ENCODE data around the gene PRKCQ. TPM values are rescaled to one million over a fixed set of nuclear protein-coding genes. Genes with fewer than 3 reads are reported as not detected.

Gene PRKCQ
- total and polyA plus RNA-seq, 4 donors: 0.13 to 3.3 (median 0.45) TPM

- no peak overlapping the region for H3K27ac ChIP-seq (ENCODE audit: low read depth in 1 of 2, low read length in 2 of 2)
- H3K9ac ChIP-seq (ENCODE audit: low read depth in 1 of 2, low read length in 2 of 2): peak overlapping the region in 1 of 2 donors; percentile 20
- DNase-seq (ENCODE audit: low spot score): no peak
- TF ChIP-seq, protein P1, sequence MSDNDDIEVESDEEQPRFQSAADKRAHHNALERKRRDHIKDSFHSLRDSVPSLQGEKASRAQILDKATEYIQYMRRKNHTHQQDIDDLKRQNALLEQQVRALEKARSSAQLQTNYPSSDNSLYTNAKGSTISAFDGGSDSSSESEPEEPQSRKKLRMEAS (IDR thresholded peaks at IDR 0.05): no peak
- TF ChIP-seq, protein P2, sequence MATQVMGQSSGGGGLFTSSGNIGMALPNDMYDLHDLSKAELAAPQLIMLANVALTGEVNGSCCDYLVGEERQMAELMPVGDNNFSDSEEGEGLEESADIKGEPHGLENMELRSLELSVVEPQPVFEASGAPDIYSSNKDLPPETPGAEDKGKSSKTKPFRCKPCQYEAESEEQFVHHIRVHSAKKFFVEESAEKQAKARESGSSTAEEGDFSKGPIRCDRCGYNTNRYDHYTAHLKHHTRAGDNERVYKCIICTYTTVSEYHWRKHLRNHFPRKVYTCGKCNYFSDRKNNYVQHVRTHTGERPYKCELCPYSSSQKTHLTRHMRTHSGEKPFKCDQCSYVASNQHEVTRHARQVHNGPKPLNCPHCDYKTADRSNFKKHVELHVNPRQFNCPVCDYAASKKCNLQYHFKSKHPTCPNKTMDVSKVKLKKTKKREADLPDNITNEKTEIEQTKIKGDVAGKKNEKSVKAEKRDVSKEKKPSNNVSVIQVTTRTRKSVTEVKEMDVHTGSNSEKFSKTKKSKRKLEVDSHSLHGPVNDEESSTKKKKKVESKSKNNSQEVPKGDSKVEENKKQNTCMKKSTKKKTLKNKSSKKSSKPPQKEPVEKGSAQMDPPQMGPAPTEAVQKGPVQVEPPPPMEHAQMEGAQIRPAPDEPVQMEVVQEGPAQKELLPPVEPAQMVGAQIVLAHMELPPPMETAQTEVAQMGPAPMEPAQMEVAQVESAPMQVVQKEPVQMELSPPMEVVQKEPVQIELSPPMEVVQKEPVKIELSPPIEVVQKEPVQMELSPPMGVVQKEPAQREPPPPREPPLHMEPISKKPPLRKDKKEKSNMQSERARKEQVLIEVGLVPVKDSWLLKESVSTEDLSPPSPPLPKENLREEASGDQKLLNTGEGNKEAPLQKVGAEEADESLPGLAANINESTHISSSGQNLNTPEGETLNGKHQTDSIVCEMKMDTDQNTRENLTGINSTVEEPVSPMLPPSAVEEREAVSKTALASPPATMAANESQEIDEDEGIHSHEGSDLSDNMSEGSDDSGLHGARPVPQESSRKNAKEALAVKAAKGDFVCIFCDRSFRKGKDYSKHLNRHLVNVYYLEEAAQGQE (IDR thresholded peaks at IDR 0.05): no peak
- TF ChIP-seq HNF4A (conservative IDR thresholded peaks at IDR 0.05) (no peak), FOXA2 (IDR thresholded peaks at IDR 0.05) (no peak), ATF3 (IDR thresholded peaks at IDR 0.05) (no peak), RXRA (IDR thresholded peaks at IDR 0.05) (no peak), CTCF (IDR thresholded peaks at IDR 0.05; ENCODE audit: low read depth, low read length, missing input control) (no peak), TAF1 (conservative IDR thresholded peaks at IDR 0.05) (no peak), EGR1 (IDR thresholded peaks at IDR 0.05; ENCODE audit: low read depth in 2 of 2) (no peak), HNF4G (IDR thresholded peaks at IDR 0.05) (no peak)
- TF ChIP-seq, protein P3, sequence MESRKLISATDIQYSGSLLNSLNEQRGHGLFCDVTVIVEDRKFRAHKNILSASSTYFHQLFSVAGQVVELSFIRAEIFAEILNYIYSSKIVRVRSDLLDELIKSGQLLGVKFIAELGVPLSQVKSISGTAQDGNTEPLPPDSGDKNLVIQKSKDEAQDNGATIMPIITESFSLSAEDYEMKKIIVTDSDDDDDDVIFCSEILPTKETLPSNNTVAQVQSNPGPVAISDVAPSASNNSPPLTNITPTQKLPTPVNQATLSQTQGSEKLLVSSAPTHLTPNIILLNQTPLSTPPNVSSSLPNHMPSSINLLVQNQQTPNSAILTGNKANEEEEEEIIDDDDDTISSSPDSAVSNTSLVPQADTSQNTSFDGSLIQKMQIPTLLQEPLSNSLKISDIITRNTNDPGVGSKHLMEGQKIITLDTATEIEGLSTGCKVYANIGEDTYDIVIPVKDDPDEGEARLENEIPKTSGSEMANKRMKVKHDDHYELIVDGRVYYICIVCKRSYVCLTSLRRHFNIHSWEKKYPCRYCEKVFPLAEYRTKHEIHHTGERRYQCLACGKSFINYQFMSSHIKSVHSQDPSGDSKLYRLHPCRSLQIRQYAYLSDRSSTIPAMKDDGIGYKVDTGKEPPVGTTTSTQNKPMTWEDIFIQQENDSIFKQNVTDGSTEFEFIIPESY (IDR thresholded peaks at IDR 0.05): no peak
- peaks cover 0 to 5% (median 1%) of the 10 kb centered on the region in 4 donors for H3K27me3 ChIP-seq (ENCODE audit: control insufficient read depth in 4 of 4, insufficient read depth in 4 of 4, low read length in 3 of 4)
- 62% methylated on average over 8 of the region's 8 CpGs for WGBS
- H3K36me3 ChIP-seq (ENCODE audit: control insufficient read depth in 4 of 4, insufficient read depth in 3 of 4, low read depth in 1 of 4, low read length in 3 of 4): no peaks in the 10 kb centered on the region
- H3K9me3 ChIP-seq (ENCODE audit: control insufficient read depth in 4 of 4, low read length in 3 of 4): no peaks in the 10 kb centered on the region
- H3K4me3 ChIP-seq (ENCODE audit: low read depth in 1 of 3, low read length in 3 of 3): no peak overlapping the region
- H3K4me1 ChIP-seq (ENCODE audit: control insufficient read depth in 4 of 4, insufficient read depth in 4 of 4, low read length in 3 of 4): peaks cover 0 to 11% (median 6%) of the 10 kb centered on the region in 4 donors
These were observed 1.3 kb downstream of the PRKCQ start for GRCh38 chr10:6578795-6579182.

GRCh38 chr10:6578251-6578771 is 1.8 kb downstream of the PRKCQ start:
- no peak overlapping the region for H3K27ac ChIP-seq (ENCODE audit: low read depth in 1 of 2, low read length in 2 of 2)
- H3K9me3 ChIP-seq (ENCODE audit: control insufficient read depth in 4 of 4, low read length in 3 of 4): no peaks in the 10 kb centered on the region
- H3K27me3 ChIP-seq (ENCODE audit: control insufficient read depth in 4 of 4, insufficient read depth in 4 of 4, low read length in 3 of 4): peaks cover 0 to 5% (median 1%) of the 10 kb centered on the region in 4 donors
- H3K9ac ChIP-seq (ENCODE audit: low read depth in 1 of 2, low read length in 2 of 2): peak overlapping the region in 1 of 2 donors; percentile 20
- DNase-seq (ENCODE audit: low spot score): no peak
- H3K4me3 ChIP-seq (ENCODE audit: low read depth in 1 of 3, low read length in 3 of 3): no peak overlapping the region
- H3K4me1 ChIP-seq (ENCODE audit: control insufficient read depth in 4 of 4, insufficient read depth in 4 of 4, low read length in 3 of 4): peaks cover 0 to 11% (median 6%) of the 10 kb centered on the region in 4 donors
- no peaks in the 10 kb centered on the region for H3K36me3 ChIP-seq (ENCODE audit: control insufficient read depth in 4 of 4, insufficient read depth in 3 of 4, low read depth in 1 of 4, low read length in 3 of 4)
- 72% methylated on average over 11 of the region's 11 CpGs for WGBS
- TF ChIP-seq, protein P1 (IDR thresholded peaks at IDR 0.05): no peak
- TF ChIP-seq HNF4G (IDR thresholded peaks at IDR 0.05) (no peak), EGR1 (IDR thresholded peaks at IDR 0.05; ENCODE audit: low read depth in 2 of 2) (no peak), NR2F2 (IDR thresholded peaks at IDR 0.05) (no peak), ATF3 (IDR thresholded peaks at IDR 0.05) (no peak), YY1 (IDR thresholded peaks at IDR 0.05) (no peak), JUND (IDR thresholded peaks at IDR 0.05) (no peak), RAD21 (IDR thresholded peaks at IDR 0.05) (no peak), CTCF (IDR thresholded peaks at IDR 0.05; ENCODE audit: low read depth, low read length, missing input control) (no peak), SP1 (IDR thresholded peaks at IDR 0.05) (no peak), HNF4A (conservative IDR thresholded peaks at IDR 0.05) (no peak)
- TF ChIP-seq, protein P2 (IDR thresholded peaks at IDR 0.05): no peak

All from liver (tissue), 9 donors.